WI38 (cell line): ENCODE results near the gene QARS1.

Experiments used
- H3K4me3 ChIP-seq: 2 replicates; pipeline ENCODE4 v1.5.1; 2011; ENCODE audit warnings: low read depth, mild to moderate bottlenecking, control low read depth, low read length
- CTCF ChIP-seq: IDR thresholded peaks from 2 replicates; pipeline ENCODE4 v1.5.1; 2012; ENCODE audit warnings: low read depth, mild to moderate bottlenecking, control low read depth, low read length

QARS1 gene

GRCh38 chr3:49081429-49081828 lies 23.1 kb downstream of the QARS1 start:
- H3K4me3 ChIP-seq = no peak overlapping the region
- TF ChIP-seq CTCF = no peak

- no peak overlapping the region for H3K4me3 ChIP-seq
- TF ChIP-seq CTCF = no peak
Observed at GRCh38 chr3:49079270-49079669, 25.3 kb downstream of the QARS1 start.

- H3K4me3 ChIP-seq = no peak overlapping the region
- TF ChIP-seq CTCF = no peak
Observed at GRCh38 chr3:49076646-49077045, 27.9 kb downstream of the QARS1 start.

GRCh38 chr3:49076116-49076515 lies 28.4 kb downstream of the QARS1 start:
- H3K4me3 ChIP-seq = no peak overlapping the region
- TF ChIP-seq CTCF = no peak

GRCh38 chr3:49058011-49058410 lies 46.5 kb downstream of the QARS1 start:
- H3K4me3 ChIP-seq = no peak overlapping the region
- TF ChIP-seq CTCF = no peak

- TF ChIP-seq CTCF = no peak
Observed at GRCh38 chr3:49057268-49057667, 47.3 kb downstream of the QARS1 start.

GRCh38 chr3:49054344-49054862 lies 50.2 kb downstream of the QARS1 start:
- no peak overlapping the region for H3K4me3 ChIP-seq
- TF ChIP-seq CTCF = no peak

More at GRCh38 chr3:49057268-49057667, 47.3 kb downstream of the QARS1 start:
- no peak overlapping the region for H3K4me3 ChIP-seq
